AG04450 (cell line): Measurements from ENCODE around the gene CLN6. TPM values are rescaled to one million over a fixed set of nuclear protein-coding genes. Genes with fewer than 3 reads are reported as not detected.

Experiments
- CTCF ChIA-PET: fragments of 300-600, 350-600 bp; formaldehyde crosslinking; extraction: SDS; loops from one replicate; lab custom pipeline; 2022; ENCODE audit warnings: antibody characterized with exemption, inconsistent platforms; lab: Charles Lee
- POLR2A ChIA-PET: fragments of 350-600 bp; formaldehyde crosslinking; extraction: SDS; loops from one replicate; lab custom pipeline; 2021; ENCODE audit warnings: antibody characterized with exemption, inconsistent platforms; lab: Yijun Ruan, JAX
- DNase-seq: peaks from one replicate; pipeline ENCODE4 v3.0.0-alpha.2; 2011; ENCODE audit warnings: low read depth, low spot score
- H3K27ac ChIP-seq: one replicate; pipeline ENCODE4 v1.5.1; 2012; ENCODE audit warnings: low read depth, low read length, control low read depth
- H3K27me3 ChIP-seq: one replicate; pipeline ENCODE4 v1.6.0; 2012; ENCODE audit warnings: low read length; ENCODE audit not compliant: control insufficient read depth, insufficient read depth
- H3K4me3 ChIP-seq: 2 replicates; pipeline ENCODE4 v1.5.1; 2011; ENCODE audit warnings: mild to moderate bottlenecking, low read depth, low read length, control low read depth
- H3K9me3 ChIP-seq: 2 replicates; pipeline ENCODE4 v1.5.1; 2012; ENCODE audit warnings: low read length; ENCODE audit not compliant: control insufficient read depth, insufficient read depth
- polyA plus RNA-seq: library from polyadenylated mRNA; depleted of rRNA; stranded (reverse); fragments of >200 nt; gene quantifications from 2 replicates; pipeline ENCODE4 v1.2.3, GENCODE V29; 2011
- TF ChIP-seq, protein P1 (sequence below): IDR thresholded peaks from 2 replicates; pipeline ENCODE4 v1.5.1; 2011; ENCODE audit warnings: low read depth, low read length, control low read depth, inconsistent platforms

The CLN6 gene
- polyA plus RNA-seq, 1 experiment, result 13.0 TPM

DNA sequence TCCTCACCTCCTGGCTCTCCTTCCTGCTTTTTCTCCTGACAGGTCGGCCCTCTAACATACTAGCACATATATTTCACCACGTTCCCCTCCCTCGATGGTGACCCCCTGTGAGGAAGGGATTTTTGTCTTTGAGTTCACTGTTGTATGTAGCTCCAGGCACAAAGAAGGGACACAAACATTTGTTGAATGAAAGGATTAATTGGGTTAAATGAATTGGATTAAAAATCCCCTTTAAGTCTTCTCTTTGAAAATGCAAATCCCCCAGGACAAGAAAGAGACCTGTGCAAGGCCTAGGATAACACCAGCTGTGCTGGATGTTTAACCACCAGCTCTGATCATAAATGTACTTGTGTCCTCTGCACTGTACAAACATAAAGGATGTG is 27.7 kb downstream of the CLN6 start:
- Histone ChIP-seq H3K27me3 (no peaks in the 10 kb centered on the region), H3K27ac (no peak overlapping the region), H3K9me3 (no peaks in the 10 kb centered on the region), H3K4me3 (no peak overlapping the region)
- POLR2A ChIA-PET, result interaction anchor here (0.5 kb wide), 1 partner anchor 493 kb away, joined by 3 read pairs; no protein-coding TSS in a partner anchor
- no peak for DNase-seq
- CTCF ChIA-PET, result no interaction called here
- TF ChIP-seq, protein P1, sequence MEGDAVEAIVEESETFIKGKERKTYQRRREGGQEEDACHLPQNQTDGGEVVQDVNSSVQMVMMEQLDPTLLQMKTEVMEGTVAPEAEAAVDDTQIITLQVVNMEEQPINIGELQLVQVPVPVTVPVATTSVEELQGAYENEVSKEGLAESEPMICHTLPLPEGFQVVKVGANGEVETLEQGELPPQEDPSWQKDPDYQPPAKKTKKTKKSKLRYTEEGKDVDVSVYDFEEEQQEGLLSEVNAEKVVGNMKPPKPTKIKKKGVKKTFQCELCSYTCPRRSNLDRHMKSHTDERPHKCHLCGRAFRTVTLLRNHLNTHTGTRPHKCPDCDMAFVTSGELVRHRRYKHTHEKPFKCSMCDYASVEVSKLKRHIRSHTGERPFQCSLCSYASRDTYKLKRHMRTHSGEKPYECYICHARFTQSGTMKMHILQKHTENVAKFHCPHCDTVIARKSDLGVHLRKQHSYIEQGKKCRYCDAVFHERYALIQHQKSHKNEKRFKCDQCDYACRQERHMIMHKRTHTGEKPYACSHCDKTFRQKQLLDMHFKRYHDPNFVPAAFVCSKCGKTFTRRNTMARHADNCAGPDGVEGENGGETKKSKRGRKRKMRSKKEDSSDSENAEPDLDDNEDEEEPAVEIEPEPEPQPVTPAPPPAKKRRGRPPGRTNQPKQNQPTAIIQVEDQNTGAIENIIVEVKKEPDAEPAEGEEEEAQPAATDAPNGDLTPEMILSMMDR, result no peak

DNA sequence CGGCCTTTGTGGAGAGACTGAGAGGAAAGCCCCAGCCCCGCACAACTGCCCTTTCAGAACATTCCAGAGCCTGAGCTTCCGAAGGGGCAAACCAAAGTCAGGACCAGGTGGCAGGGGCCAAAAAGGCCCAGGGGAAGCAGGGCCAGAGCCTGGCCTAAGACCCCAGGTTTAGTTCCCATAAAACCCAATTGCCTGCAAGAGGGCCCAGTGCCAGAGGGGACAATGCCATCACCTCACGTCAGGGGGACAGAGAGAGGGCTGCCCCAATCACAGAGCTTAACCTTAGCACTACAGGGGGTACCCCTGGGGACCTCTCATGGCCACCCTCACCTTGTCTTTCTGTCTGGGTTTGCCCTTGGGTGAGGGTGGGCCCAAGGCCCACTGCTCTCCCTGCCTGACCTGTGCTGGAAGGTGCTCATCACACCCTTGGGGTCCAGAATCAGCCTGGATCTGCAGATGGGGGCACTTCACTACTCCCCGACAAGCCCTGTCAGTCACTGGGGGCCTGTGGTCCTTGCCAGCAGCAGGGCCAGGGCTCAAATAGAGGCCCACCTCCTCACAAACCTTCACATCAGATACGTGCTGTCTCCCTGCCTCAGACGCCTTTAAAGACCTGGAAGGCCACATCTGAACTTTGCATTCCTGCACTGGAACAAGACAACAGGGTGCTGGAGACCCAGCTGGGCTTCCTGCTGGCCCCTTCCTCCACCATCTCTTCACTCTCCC is 28.2 kb downstream of the CLN6 start:
- no peaks in the 10 kb centered on the region for H3K27me3 ChIP-seq
- no peak overlapping the region for H3K4me3 ChIP-seq
- TF ChIP-seq, protein P1, result no peak
- POLR2A ChIA-PET, result interaction anchor here (0.5 kb wide), 1 partner anchor 492 kb away, joined by 3 read pairs; no protein-coding TSS in a partner anchor
- CTCF ChIA-PET, result interaction anchor here (1.3 kb wide), 1 partner anchor 10 kb away, joined by 3 read pairs; no protein-coding TSS in a partner anchor
- no peak for DNase-seq
- no peaks in the 10 kb centered on the region for H3K9me3 ChIP-seq
- H3K27ac ChIP-seq, result no peak overlapping the region

DNA sequence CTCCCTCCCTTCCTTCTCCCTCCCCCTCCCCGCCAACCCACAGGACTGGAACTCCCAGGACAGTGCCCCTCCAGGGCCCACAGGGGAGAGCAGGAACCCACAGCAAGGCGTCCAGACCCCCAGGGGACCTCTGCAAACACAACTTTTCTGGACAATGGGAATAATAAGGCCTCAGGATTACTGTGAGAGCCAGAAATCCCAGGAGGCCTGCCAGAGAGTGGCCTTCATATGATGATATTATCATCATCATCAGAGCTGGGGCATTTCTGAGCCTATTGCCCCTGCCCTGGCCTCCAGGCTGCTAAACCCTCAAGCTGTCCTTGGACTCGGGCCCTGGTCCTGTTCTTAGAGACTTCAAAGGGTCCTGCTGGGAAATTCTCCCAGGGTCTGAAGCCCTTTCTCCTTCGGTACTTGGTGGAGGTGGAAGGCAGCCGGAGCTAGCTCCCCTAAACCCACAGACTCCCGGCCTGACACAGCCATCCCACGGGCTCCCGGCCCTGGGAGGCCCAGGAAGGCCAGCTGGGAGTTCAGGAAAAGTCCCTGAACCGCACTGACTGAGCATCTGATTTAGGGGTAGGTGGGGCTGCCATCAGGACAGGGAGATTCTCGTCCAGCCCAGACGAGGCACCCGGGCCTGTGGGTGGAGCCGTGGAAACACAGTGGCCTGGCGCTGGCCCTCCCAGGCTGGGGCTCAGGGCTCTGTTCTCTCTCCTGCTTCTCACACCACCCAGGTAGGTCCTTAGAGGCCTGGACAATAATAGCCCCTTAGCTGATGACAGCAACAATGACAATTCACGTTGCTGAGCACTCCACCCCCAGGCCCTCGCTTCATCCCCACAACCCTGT is 29.3 kb downstream of the CLN6 start:
- CTCF ChIA-PET, result interaction anchor here (0.7 to 1.3 kb wide), 2 partner anchors 11 to 20 kb away, joined by 3 to 4 read pairs; no protein-coding TSS in a partner anchor

DNA sequence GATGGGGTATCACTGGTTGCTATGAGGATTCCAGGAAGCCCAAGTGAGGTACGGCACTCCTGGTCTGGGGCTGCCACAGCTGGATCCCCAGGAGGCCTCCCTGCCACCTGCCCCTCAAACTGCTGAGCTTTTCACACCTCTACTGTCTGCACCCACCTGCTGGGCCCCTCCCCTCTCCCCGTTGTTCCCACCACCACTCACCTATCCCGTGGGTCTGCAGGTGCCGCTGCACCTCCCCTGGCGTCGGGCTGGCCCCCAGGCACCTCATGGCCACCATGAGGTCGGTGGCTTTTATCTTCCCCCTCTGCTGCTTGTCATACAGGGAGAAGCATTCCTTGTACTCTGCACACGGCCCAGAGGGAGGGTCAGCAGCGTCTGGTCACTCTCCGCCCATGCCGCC is 30.2 kb downstream of the CLN6 start:
- POLR2A ChIA-PET, result no interaction called here
- Histone ChIP-seq H3K4me3 (no peak overlapping the region), H3K27ac (no peak overlapping the region), H3K27me3 (no peaks in the 10 kb centered on the region), H3K9me3 (no peaks in the 10 kb centered on the region)
- TF ChIP-seq, protein P1, result no peak
- CTCF ChIA-PET, result no interaction called here
- DNase-seq, result no peak

More for the DNA sequence above, 29.3 kb downstream of the CLN6 start:
- no peaks in the 10 kb centered on the region for H3K9me3 ChIP-seq
- H3K27me3 ChIP-seq, result no peaks in the 10 kb centered on the region
- TF ChIP-seq, protein P1, result no peak
- no peak overlapping the region for H3K27ac ChIP-seq
- POLR2A ChIA-PET, result no interaction called here
- no peak overlapping the region for H3K4me3 ChIP-seq
- no peak for DNase-seq
